Peyer's patch (tissue), 4 donors: ENCODE results near the gene ZMAT5. TPM values are rescaled to one million over a fixed set of nuclear protein-coding genes. Genes with fewer than 3 reads are reported as not detected.

Experiments used
- DNase-seq, 3 donors: peaks; one replicate each; pipeline ENCODE4 v3.0.0-alpha.2; 2017 to 2019
- H3K27ac ChIP-seq, 4 donors: fragments of 200-600 bp; sonication (generic); one replicate each; pipeline ENCODE4 v1.5.1; 2016 to 2019
- H3K27me3 ChIP-seq, 2 donors: fragments of 200-600 bp; sonication (generic); one replicate each; pipeline ENCODE4 v1.5.1; 2019
- H3K36me3 ChIP-seq, 3 donors: fragments of 200-600 bp; sonication (generic); one replicate each; pipeline ENCODE4 v1.5.1; 2016 to 2019
- H3K4me1 ChIP-seq, 4 donors: fragments of 200-600 bp; sonication (generic); one replicate each; pipeline ENCODE4 v1.5.1; 2016 to 2019
- H3K4me3 ChIP-seq, 4 donors: fragments of 200-600 bp; sonication (generic); 1 replicate in 3 of 4; 2 replicates in 1 of 4; pipeline ENCODE4 v1.5.1; 2016 to 2019; ENCODE audit warnings: mild to moderate bottlenecking in 1 of 4
- H3K9me3 ChIP-seq, 4 donors: fragments of 200-600 bp; sonication (generic); one replicate each; pipeline ENCODE4 v1.5.1; 2016 to 2019; ENCODE audit warnings: mild to moderate bottlenecking in 1 of 4
- POLR2A ChIP-seq, 2 donors: fragments of 450-650 bp; IDR thresholded peaks; one replicate each; pipeline ENCODE4 v1.5.1; 2017; ENCODE audit warnings: antibody characterized with exemption in 2 of 2, mild to moderate bottlenecking in 2 of 2, moderate library complexity in 2 of 2
- total RNA-seq, 4 donors: library from RNA; depleted of rRNA; stranded (reverse); fragments of >200 nt; gene quantifications; one replicate each; pipeline ENCODE4 v1.1.0, GENCODE V29; 2016
- TF ChIP-seq, protein P1 (sequence below), 6 experiments: fragments of 450-650 bp in 4 of 6; fragments of 200-600 bp in 2 of 6; sonication (generic) in 1 of 6; IDR thresholded peaks; one replicate each; pipeline ENCODE4 v1.5.1; 2017 to 2019; ENCODE audit warnings: antibody characterized with exemption in 6 of 6, mild to moderate bottlenecking in 3 of 6, moderate library complexity in 1 of 6

ZMAT5 gene
- total RNA-seq, 4 donors from 2014 or later: 16.2 to 22.5 (median 17.9) TPM

GRCh38 chr22:29772170-29772641 lies 5.4 kb upstream of the ZMAT5 start:
- Histone ChIP-seq H3K36me3 (peaks cover 0 to 27% (median 0%) of the 10 kb centered on the region in 3 donors), H3K27me3 (no peaks in the 10 kb centered on the region), H3K4me1 (peaks cover 0 to 13% (median 3%) of the 10 kb centered on the region in 4 donors), H3K4me3 (no peak overlapping the region), H3K27ac (no peak overlapping the region), H3K9me3 (no peaks in the 10 kb centered on the region)
- no peak for TF ChIP-seq POLR2A (IDR thresholded peaks at IDR 0.05)
- TF ChIP-seq, protein P1, sequence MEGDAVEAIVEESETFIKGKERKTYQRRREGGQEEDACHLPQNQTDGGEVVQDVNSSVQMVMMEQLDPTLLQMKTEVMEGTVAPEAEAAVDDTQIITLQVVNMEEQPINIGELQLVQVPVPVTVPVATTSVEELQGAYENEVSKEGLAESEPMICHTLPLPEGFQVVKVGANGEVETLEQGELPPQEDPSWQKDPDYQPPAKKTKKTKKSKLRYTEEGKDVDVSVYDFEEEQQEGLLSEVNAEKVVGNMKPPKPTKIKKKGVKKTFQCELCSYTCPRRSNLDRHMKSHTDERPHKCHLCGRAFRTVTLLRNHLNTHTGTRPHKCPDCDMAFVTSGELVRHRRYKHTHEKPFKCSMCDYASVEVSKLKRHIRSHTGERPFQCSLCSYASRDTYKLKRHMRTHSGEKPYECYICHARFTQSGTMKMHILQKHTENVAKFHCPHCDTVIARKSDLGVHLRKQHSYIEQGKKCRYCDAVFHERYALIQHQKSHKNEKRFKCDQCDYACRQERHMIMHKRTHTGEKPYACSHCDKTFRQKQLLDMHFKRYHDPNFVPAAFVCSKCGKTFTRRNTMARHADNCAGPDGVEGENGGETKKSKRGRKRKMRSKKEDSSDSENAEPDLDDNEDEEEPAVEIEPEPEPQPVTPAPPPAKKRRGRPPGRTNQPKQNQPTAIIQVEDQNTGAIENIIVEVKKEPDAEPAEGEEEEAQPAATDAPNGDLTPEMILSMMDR (IDR thresholded peaks at IDR 0.05): peak in 2 of 6 experiments; percentile 33 to 37
- no peak for DNase-seq

DNA sequence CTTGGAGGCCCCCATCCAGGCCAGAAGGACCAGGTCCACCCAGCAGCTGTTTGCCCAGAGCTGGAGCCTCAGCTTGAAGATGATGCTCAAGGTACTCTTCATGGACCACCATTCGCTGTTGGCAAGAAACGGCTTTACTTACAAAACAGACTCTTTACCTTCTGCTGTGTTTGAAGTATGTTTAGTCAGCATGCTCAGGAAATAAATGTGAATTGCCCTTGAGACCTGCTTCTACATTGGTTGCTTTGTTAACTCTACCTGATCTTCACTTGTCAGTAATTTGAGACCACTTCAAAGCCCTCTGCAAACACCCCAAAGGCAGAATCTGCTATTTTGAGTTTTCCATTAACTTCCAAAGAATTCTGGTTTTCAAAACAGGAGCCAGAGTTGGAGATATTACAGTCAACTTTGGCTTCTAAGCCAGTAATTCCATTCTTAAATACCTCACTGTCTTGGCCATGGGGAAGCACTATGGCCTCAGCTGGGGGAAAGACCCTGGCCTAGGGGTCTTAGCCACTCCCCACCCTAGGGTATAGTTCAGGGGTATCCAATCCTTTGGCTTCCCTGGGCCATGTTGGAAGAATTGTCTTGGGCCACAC lies 3.0 kb upstream of the ZMAT5 start:
- no peak overlapping the region for H3K27ac ChIP-seq
- H3K4me3 ChIP-seq: no peak overlapping the region
- no peaks in the 10 kb centered on the region for H3K9me3 ChIP-seq
- peaks cover 0 to 21% (median 3%) of the 10 kb centered on the region in 4 donors for H3K4me1 ChIP-seq
- peaks cover 0 to 27% (median 0%) of the 10 kb centered on the region in 3 donors for H3K36me3 ChIP-seq
- TF ChIP-seq, protein P1 (IDR thresholded peaks at IDR 0.05): no peak
- no peak for DNase-seq
- H3K27me3 ChIP-seq: no peaks in the 10 kb centered on the region

DNA sequence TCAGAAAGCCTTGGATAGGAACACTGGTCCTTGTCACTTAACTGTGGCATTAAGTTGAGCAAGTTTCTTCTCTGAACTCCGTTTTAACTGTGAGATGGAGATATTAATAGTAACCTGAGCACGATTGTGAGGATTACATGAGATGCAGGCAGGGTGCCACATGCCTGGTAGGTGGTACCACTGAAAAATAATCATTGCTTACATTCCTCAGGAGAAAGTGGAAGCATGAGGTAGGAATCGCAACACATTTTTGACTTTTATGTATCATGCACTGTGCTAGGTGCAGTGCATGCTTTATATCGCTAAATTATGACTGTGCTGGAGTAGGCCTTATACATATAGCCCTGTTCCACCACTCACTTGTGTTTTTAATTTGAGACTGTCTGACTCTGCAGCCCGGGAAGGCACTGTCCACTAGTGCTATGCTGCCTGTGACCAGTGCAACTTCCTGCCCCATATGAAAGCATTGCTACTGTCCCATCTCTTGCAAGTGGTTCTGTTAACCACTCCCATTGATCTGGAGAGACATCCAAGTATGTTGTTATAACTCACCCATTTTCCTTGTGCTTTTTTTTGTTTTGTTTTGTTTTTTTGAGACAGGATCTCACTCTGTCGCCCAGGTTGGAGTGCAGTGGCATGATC lies 1.4 kb upstream of the ZMAT5 start:
- Histone ChIP-seq H3K36me3 (peaks cover 0 to 27% (median 0%) of the 10 kb centered on the region in 3 donors), H3K27ac (peak overlapping the region in 3 of 4 donors; percentile 64 to 87 (median 83)), H3K9me3 (no peaks in the 10 kb centered on the region), H3K27me3 (no peaks in the 10 kb centered on the region), H3K4me1 (peaks cover 0 to 21% (median 3%) of the 10 kb centered on the region in 4 donors), H3K4me3 (peak overlapping the region; percentile 62 to 79 (median 77))
- no peak for DNase-seq
- TF ChIP-seq, protein P1 (IDR thresholded peaks at IDR 0.05): no peak
- TF ChIP-seq POLR2A (IDR thresholded peaks at IDR 0.05): no peak

DNA sequence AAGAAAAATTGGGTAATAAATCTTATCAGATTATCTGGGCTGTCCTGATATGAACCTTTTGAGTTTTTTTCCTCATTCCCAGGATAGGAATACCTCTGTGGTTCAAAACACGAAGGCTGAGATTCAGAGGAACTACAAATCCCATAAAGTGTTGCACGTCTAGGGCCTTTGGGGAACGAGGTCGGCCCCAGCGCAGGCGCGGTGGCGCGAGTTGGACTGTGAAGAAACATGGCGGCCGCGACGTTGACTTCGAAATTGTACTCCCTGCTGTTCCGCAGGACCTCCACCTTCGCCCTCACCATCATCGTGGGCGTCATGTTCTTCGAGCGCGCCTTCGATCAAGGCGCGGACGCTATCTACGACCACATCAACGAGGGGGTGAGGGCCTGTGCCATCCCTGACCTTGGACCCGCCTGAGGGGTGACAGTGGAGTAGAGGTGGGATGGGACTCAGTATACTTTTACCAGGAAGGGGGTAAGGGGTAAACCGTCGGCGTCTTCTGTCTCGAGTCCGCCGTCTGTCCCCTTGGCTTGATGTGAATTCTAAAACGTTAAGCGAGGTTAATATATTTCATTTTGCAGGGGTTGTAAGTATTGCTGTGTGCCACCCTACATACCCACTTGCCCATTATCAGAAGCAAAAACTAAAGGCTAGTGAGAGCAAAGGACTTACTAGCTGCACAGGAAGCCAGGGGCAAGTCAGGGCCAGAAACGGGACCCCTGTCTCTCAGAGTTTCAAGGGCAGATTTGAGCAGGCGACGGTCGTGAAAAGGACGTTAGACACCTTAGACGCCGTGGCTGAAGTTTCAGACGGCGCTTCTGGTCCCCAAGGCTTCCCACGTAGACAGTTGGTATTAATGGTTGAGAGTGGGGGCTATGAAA lies 604 bp upstream of the ZMAT5 start, which contains the start of gene UQCR10:
UQCR10 (plus strand) TSS at position 199 of the 881 bp plus-strand sequence; CDS start at position 229, 30 bp downstream.
- peak; percentile 91 to 97 (median 92) for DNase-seq
- peaks cover 0 to 21% (median 3%) of the 10 kb centered on the region in 4 donors for H3K4me1 ChIP-seq
- H3K9me3 ChIP-seq: no peaks in the 10 kb centered on the region
- TF ChIP-seq, protein P1 (IDR thresholded peaks at IDR 0.05): no peak
- peak; percentile 44 to 54 for TF ChIP-seq POLR2A (IDR thresholded peaks at IDR 0.05)
- peaks cover 0 to 27% (median 0%) of the 10 kb centered on the region in 3 donors for H3K36me3 ChIP-seq
- no peaks in the 10 kb centered on the region for H3K27me3 ChIP-seq
- H3K4me3 ChIP-seq: peak within 1 kb of the TSS; percentile 62 to 79 (median 77)
- peak within 1 kb of the TSS; percentile 64 to 87 (median 84) for H3K27ac ChIP-seq
